ENCODE data around the gene TGM2.

Gene TGM2

DNA sequence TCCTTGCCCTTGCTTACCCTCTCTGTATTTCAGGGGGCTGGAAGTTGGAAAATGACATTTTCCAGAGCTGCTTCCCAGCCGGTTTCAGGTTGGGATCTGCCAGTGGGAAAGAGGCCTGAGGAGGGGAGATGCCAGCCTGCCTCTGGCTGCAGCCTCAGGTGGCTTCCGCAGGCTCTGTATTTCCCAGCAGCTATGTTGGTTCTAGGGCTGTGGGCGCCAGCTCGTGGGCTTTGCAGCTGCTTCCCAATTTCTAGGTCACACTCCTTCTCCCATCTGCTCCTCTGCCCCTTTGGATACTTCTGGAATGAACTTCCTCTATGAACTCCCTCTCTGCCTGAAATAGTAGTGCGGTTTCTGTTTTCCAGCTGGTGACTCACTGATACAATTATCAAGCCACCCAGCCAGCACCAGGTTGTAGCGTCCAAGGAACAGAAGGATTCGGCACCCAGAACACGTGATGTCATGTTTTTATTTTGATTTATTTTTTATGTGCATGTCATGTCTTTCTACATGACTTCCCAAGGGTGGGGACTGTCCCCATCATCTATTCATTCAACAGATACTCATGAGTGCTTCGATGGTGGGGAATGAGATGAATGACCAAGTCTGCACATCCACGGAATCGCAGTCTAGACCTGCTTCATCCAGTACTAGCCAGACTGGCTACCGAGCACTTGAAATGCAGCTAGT lies 38.0 kb downstream of the TGM2 start:
- Histone ChIP-seq H3K9ac (ENCODE audit: low read length) (no peak overlapping the region), H3K4me3 (ENCODE audit: low read length) (no peak overlapping the region), H3K27ac (ENCODE audit: low read length) (no peak overlapping the region), H3K9me3 (ENCODE audit: insufficient read depth, low read length) (no peaks in the 10 kb centered on the region), H4K20me1 (ENCODE audit: insufficient read depth, low read length) (no peaks in the 10 kb centered on the region), H3K27me3 (ENCODE audit: low read depth, low read length) (no peaks in the 10 kb centered on the region), H3K36me3 (replicated peaks; ENCODE audit: low read depth, low read length) (peaks cover 8% of the 10 kb centered on the region), H2AFZ (ENCODE audit: low read depth, low read length) (no peak overlapping the region), H3K4me1 (ENCODE audit: low read length) (peaks cover 11% of the 10 kb centered on the region), H3K4me2 (ENCODE audit: low read length) (no peak overlapping the region), H3K79me2 (ENCODE audit: low read length) (no peaks in the 10 kb centered on the region)
- no peak for TF ChIP-seq EZH2phosphoT487 (IDR thresholded peaks at IDR 0.05; ENCODE audit: low read depth)
- TF ChIP-seq, protein P1, sequence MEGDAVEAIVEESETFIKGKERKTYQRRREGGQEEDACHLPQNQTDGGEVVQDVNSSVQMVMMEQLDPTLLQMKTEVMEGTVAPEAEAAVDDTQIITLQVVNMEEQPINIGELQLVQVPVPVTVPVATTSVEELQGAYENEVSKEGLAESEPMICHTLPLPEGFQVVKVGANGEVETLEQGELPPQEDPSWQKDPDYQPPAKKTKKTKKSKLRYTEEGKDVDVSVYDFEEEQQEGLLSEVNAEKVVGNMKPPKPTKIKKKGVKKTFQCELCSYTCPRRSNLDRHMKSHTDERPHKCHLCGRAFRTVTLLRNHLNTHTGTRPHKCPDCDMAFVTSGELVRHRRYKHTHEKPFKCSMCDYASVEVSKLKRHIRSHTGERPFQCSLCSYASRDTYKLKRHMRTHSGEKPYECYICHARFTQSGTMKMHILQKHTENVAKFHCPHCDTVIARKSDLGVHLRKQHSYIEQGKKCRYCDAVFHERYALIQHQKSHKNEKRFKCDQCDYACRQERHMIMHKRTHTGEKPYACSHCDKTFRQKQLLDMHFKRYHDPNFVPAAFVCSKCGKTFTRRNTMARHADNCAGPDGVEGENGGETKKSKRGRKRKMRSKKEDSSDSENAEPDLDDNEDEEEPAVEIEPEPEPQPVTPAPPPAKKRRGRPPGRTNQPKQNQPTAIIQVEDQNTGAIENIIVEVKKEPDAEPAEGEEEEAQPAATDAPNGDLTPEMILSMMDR (IDR thresholded peaks at IDR 0.05; ENCODE audit: low read depth, low read length) = no peak

DNA sequence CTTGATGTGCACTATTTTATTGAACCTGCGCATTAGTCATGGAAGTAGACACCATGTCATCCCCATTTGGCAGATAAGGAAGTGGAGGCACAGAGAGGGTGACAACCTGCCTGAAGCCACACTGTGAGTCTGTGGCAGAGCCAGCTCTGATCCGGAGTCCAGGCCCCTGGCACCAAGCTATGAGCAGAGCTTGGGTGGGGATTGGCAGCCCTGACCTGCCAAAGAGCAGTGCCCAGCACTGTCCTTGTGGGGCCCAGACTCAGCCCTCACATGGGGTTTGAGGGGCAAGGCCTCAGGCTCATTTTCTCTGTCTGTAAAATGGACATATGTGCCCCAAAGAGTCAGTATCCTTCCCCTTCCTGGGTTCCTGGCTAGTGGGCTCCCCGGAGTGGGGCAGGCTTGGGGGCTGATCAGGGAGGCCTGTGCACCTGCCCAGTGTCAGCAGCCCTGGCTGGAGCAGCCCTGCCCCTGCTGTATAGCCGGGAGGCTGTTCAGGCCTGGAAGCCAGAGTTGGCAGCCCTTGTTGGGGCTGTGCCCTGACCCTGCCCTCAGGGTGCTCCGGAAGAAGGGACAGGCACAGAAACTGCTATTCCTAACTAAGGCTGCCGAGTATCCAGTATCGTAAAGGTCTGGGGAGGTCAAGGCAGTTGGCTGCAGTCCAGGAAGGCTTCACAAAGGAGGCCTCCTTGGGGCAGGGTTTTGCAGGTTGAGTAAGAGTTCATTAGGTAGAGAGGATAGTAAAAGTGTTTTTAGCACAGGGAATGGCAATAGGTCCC lies 38.7 kb downstream of the TGM2 start:
- no peak overlapping the region for H2AFZ ChIP-seq (ENCODE audit: low read depth, low read length)
- H3K9ac ChIP-seq (ENCODE audit: low read length) = no peak overlapping the region
- peaks cover 11% of the 10 kb centered on the region for H3K4me1 ChIP-seq (ENCODE audit: low read length)
- peaks cover 8% of the 10 kb centered on the region for H3K36me3 ChIP-seq (replicated peaks; ENCODE audit: low read depth, low read length)
- TF ChIP-seq, protein P1 (IDR thresholded peaks at IDR 0.05; ENCODE audit: low read depth, low read length) = no peak
- no peak for TF ChIP-seq EZH2phosphoT487 (IDR thresholded peaks at IDR 0.05; ENCODE audit: low read depth)
- H3K27me3 ChIP-seq (ENCODE audit: low read depth, low read length) = no peaks in the 10 kb centered on the region
- H4K20me1 ChIP-seq (ENCODE audit: insufficient read depth, low read length) = no peaks in the 10 kb centered on the region
- H3K4me3 ChIP-seq (ENCODE audit: low read length) = no peak overlapping the region
- H3K4me2 ChIP-seq (ENCODE audit: low read length) = no peak overlapping the region
- no peaks in the 10 kb centered on the region for H3K79me2 ChIP-seq (ENCODE audit: low read length)
- H3K9me3 ChIP-seq (ENCODE audit: insufficient read depth, low read length) = no peaks in the 10 kb centered on the region
- H3K27ac ChIP-seq (ENCODE audit: low read length) = no peak overlapping the region

DNA sequence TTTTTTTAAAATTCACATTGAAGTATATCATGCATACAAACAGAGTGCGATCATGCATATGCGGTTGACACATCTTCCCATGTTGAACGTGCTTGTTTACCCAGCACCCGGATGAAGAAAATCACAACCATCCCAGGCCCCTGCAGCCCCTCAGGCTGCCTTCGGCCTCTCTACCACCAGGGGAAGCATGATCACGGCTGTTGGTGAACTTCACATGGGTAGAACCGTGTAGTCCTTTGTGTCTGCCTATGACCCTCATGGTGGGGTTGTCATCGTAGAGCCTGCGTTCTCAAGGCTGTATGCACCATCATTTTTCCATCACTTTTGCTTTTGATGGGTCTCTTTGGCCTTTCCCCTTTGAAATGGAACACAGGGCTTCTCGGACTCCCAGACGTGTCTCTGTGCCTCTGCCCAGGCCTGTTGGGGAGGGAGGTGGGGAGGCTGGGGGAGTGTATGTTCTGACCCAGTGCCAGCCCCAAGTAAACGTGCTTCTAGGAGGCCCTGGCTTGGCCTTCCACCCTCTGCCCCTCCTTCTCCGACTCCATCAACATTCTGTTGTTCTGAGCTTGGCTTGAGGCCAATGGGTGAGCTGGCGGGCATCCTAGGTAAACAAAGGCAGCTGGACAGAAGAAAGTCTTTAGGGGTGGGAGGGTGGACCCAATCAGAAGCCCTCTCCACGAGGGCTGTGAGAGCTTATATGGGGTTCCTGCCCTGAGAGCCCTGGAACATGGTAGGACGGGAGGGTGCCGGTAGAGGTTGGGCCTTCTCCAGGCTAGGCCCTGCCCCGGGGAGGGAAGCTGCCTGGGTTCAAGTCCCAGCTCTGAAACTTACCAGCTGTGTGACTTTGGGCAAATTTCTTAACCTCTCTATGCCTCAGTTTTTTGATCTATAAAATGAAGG lies 39.7 kb downstream of the TGM2 start:
- H3K9ac ChIP-seq (ENCODE audit: low read length) = no peak overlapping the region

More for the DNA sequence above, 39.7 kb downstream of the TGM2 start:
- Histone ChIP-seq H4K20me1 (ENCODE audit: insufficient read depth, low read length) (no peaks in the 10 kb centered on the region), H3K4me3 (ENCODE audit: low read length) (no peak overlapping the region), H3K27me3 (ENCODE audit: low read depth, low read length) (no peaks in the 10 kb centered on the region), H2AFZ (ENCODE audit: low read depth, low read length) (no peak overlapping the region), H3K4me1 (ENCODE audit: low read length) (peaks cover 11% of the 10 kb centered on the region), H3K27ac (ENCODE audit: low read length) (no peak overlapping the region), H3K36me3 (replicated peaks; ENCODE audit: low read depth, low read length) (peaks cover 5% of the 10 kb centered on the region), H3K79me2 (ENCODE audit: low read length) (no peaks in the 10 kb centered on the region), H3K4me2 (ENCODE audit: low read length) (no peak overlapping the region), H3K9me3 (ENCODE audit: insufficient read depth, low read length) (no peaks in the 10 kb centered on the region)
- TF ChIP-seq, protein P1 (IDR thresholded peaks at IDR 0.05; ENCODE audit: low read depth, low read length) = no peak
- no peak for TF ChIP-seq EZH2phosphoT487 (IDR thresholded peaks at IDR 0.05; ENCODE audit: low read depth)
